ENCODE measurements around the gene SNAP29. TPM values are rescaled to one million over a fixed set of nuclear protein-coding genes. Genes with fewer than 3 reads are reported as not detected.
A peak's percentile ranks its signal among the peaks of the same experiment; 100 is the strongest.

The SNAP29 gene
- total and polyA plus RNA-seq, 9 of the 15 experiments (the other 6 are each of a cell fraction or from before 2014, with no cell fraction given): 19.5 to 250 (median 75.9) TPM

DNA sequence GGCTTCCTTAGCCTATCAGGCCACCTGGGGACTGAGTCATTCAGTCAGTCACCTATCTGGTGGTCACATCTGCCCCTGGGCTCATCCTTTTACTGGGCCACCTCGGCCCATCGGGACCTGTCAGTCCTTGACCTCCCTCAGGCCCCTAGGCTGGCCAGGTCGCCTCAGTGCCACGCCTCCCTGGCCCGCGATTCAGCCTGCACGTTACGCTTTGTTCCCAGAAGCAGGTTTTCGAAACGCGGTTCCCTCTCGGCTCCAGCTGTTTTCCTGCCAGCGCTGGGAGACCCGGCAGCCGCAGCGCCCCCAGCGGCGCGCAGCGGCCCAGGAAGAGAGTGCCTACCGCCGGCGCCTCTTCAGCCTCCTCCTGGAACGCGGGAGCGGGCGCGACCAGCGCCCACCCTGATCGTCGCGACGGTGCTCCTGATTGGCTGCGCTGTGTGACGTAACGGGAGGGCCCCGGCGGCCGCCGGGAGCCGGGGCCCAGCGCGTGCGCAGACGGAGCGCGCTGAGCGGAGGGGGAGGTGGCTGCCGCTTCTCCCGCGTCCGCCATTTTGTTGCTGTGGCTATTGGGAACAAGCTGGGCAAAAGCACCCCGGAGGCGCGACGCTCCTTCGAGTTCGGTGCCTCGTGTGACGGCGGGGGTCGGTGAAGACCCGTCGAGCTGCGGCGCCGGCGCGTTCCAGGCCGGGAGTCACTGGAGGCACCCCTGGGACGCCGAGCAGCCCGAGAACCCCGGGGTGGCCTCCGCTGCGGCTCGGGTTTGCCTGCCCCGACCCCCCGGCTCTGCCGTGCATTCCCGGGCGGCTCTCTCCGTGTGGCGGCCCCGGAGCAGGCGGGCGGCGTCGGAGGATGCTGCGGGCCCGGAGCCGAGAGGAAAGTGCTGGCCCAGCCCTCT is 58.4 kb downstream of the SNAP29 start, which contains the start of gene CRKL (continued):
- TF ChIP-seq RERE (CRISPR knock-in tag; IDR thresholded peaks at IDR 0.05; ENCODE audit: borderline replicate concordance) (no peak), TRIM28 (IDR thresholded peaks at IDR 0.05) (no peak), BHLHE40 (IDR thresholded peaks at IDR 0.05; ENCODE audit: low read length) (peak; percentile 96), TARDBP (IDR thresholded peaks at IDR 0.05) (no peak), CEBPG (CRISPR knock-in tag; IDR thresholded peaks at IDR 0.05) (no peak), CEBPG (tag; conservative IDR thresholded peaks at IDR 0.05 in 1 of 2, IDR thresholded peaks at IDR 0.05 in 1 of 2) (peak in 1 of 2 experiments; percentile 78; a peak in 2 of 4 replicates), RBFOX2 (IDR thresholded peaks at IDR 0.05; ENCODE audit: low read depth, low read length) (peak; percentile 99), ZSCAN32 (CRISPR knock-in tag; IDR thresholded peaks at IDR 0.05) (no peak), DDX20 (tag; IDR thresholded peaks at IDR 0.05; ENCODE audit: low read depth) (no peak), ZSCAN29 (IDR thresholded peaks at IDR 0.05) (no peak), BACH1 (tag; IDR thresholded peaks at IDR 0.05) (no peak), YBX1 (IDR thresholded peaks at IDR 0.05) (no peak), KLF1 (tag; IDR thresholded peaks at IDR 0.05) (no peak), KLF6 (CRISPR knock-in tag; IDR thresholded peaks at IDR 0.05; ENCODE audit: borderline replicate concordance) (no peak), SNRNP70 (optimal IDR thresholded peaks at IDR 0.05; ENCODE audit: low read depth, low read length) (no peak), ZC3H11A (IDR thresholded peaks at IDR 0.05; ENCODE audit: low read depth, low read length) (peak; percentile 98)
- TF ChIP-seq, protein P1, sequence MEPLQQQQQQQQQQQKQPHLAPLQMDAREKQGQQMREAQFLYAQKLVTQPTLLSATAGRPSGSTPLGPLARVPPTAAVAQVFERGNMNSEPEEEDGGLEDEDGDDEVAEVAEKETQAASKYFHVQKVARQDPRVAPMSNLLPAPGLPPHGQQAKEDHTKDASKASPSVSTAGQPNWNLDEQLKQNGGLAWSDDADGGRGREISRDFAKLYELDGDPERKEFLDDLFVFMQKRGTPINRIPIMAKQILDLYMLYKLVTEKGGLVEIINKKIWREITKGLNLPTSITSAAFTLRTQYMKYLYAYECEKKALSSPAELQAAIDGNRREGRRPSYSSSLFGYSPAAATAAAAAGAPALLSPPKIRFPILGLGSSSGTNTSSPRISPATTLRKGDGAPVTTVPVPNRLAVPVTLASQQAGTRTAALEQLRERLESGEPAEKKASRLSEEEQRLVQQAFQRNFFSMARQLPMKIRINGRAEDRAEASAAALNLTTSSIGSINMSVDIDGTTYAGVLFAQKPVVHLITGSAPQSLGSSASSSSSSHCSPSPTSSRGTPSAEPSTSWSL (CRISPR knock-in tag; IDR thresholded peaks at IDR 0.05; ENCODE audit: borderline replicate concordance): no peak
- TF ChIP-seq, protein P2, sequence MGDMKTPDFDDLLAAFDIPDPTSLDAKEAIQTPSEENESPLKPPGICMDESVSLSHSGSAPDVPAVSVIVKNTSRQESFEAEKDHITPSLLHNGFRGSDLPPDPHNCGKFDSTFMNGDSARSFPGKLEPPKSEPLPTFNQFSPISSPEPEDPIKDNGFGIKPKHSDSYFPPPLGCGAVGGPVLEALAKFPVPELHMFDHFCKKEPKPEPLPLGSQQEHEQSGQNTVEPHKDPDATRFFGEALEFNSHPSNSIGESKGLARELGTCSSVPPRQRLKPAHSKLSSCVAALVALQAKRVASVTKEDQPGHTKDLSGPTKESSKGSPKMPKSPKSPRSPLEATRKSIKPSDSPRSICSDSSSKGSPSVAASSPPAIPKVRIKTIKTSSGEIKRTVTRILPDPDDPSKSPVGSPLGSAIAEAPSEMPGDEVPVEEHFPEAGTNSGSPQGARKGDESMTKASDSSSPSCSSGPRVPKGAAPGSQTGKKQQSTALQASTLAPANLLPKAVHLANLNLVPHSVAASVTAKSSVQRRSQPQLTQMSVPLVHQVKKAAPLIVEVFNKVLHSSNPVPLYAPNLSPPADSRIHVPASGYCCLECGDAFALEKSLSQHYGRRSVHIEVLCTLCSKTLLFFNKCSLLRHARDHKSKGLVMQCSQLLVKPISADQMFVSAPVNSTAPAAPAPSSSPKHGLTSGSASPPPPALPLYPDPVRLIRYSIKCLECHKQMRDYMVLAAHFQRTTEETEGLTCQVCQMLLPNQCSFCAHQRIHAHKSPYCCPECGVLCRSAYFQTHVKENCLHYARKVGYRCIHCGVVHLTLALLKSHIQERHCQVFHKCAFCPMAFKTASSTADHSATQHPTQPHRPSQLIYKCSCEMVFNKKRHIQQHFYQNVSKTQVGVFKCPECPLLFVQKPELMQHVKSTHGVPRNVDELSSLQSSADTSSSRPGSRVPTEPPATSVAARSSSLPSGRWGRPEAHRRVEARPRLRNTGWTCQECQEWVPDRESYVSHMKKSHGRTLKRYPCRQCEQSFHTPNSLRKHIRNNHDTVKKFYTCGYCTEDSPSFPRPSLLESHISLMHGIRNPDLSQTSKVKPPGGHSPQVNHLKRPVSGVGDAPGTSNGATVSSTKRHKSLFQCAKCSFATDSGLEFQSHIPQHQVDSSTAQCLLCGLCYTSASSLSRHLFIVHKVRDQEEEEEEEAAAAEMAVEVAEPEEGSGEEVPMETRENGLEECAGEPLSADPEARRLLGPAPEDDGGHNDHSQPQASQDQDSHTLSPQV (IDR thresholded peaks at IDR 0.05): no peak
